GM19372 (cell line): ENCODE data around the gene CCN5.
"Not testable (repeated sequence)": the region's sequence is repeated elsewhere in the genome, so short reads cannot be mapped to it uniquely, and the experiment has no call there.

Source experiments
- ATAC-seq: cut with Tn5 transposase; IDR thresholded peaks from one replicate; pipeline ENCODE4 v1.9.1; 2021; ENCODE audit warnings: mild to moderate bottlenecking, low read depth, moderate library complexity; ENCODE audit not compliant: unreplicated experiment

Gene CCN5

GRCh38 chr20:44714701-44715498, at the start of gene CCN5:
CCN5 (plus strand) TSS chr20:44715369; CDS start chr20:44715391, 22 bp downstream.
- ATAC-seq: no peak

- no peak for ATAC-seq
Observed at GRCh38 chr20:44666066-44666465, 49.1 kb upstream of the CCN5 start.

- not testable (repeated sequence) for ATAC-seq
Observed at GRCh38 chr20:44670851-44671250, 44.3 kb upstream of the CCN5 start.

GRCh38 chr20:44671541-44671940, 43.6 kb upstream of the CCN5 start:
- not testable (repeated sequence) for ATAC-seq

- ATAC-seq: not testable (repeated sequence)
Observed at GRCh38 chr20:44672318-44672902, 42.8 kb upstream of the CCN5 start.

- no peak for ATAC-seq
Observed at GRCh38 chr20:44678242-44678641, 36.9 kb upstream of the CCN5 start.

- ATAC-seq: no peak
Observed at GRCh38 chr20:44678990-44679611, 36.1 kb upstream of the CCN5 start.

GRCh38 chr20:44681796-44682566, 33.2 kb upstream of the CCN5 start:
- ATAC-seq: no peak

- ATAC-seq: peak; percentile 80
Observed at GRCh38 chr20:44683263-44684046, 31.7 kb upstream of the CCN5 start.

GRCh38 chr20:44684047-44684967, 30.9 kb upstream of the CCN5 start:
- ATAC-seq: no peak

GRCh38 chr20:44686934-44687333, 28.2 kb upstream of the CCN5 start:
- ATAC-seq: no peak

- ATAC-seq: no peak
Observed at GRCh38 chr20:44688053-44688625, 27.0 kb upstream of the CCN5 start.

GRCh38 chr20:44689809-44690208, 25.4 kb upstream of the CCN5 start:
- no peak for ATAC-seq

GRCh38 chr20:44690781-44691423, 24.3 kb upstream of the CCN5 start:
- ATAC-seq: no peak

- ATAC-seq: no peak
Observed at GRCh38 chr20:44691424-44692423, 23.4 kb upstream of the CCN5 start.

GRCh38 chr20:44692932-44693480, 22.2 kb upstream of the CCN5 start:
- ATAC-seq: no peak

GRCh38 chr20:44693627-44694026, 21.5 kb upstream of the CCN5 start:
- no peak for ATAC-seq
